GM21786 (cell line): ENCODE measurements around the gene PTPRA.

ENCODE experiments used
- ATAC-seq: cut with Tn5 transposase; IDR thresholded peaks from one replicate; pipeline ENCODE4 v1.9.1; 2021; ENCODE audit not compliant: unreplicated experiment

The PTPRA gene

DNA sequence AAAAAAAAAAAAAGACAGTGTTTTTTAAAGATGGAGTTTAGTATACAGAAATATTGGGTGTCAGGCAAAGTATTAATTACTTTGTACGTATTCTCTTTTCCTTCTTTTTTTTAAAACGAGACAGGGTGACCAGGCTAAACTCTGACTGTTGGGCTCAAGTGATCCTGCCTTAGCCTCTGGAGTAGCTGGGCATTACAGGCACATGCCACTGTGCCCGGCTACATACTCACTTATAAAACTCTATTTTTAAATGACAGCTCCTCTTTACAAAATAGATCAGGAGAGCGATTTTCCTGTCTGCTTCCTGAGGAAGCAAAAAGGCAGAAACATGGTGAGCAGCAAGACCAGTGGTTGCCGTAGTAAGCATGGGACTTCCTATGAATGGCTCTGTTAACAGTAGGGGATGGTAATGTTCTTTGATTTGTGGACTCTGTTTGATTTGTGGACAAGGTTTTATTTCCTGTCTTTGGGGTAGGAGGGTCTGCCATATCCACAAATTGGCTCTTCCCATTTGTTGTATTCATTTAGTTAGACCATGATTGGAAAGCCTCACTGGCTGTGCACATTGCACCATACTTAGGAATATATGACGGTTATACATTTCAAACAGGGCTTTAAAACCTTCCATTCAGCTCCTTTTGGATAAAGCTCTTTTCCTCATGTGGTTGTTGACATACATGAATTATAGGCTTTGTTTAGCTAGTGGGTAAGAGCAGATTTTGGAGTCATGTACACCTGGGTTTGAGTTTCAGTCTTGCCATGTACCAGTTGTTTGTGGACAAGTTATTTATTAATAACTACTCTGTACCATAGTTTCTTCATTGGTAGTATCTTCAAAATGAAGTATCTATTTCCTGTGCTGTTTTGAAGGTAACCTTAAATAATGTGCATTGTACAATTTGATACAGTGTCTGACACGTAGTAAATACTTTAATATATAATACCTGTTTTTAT, 45.1 kb downstream of the PTPRA start:
- no peak for ATAC-seq

GRCh38 chr20:2919518-2920245, 46.4 kb downstream of the PTPRA start:
- no peak for ATAC-seq

GRCh38 chr20:2920473-2920872, 47.2 kb downstream of the PTPRA start:
- ATAC-seq, result no peak

- ATAC-seq, result no peak
Measured at GRCh38 chr20:2921506-2921905, 48.2 kb downstream of the PTPRA start.

- ATAC-seq, result no peak
Measured at GRCh38 chr20:2922957-2923356, 49.7 kb downstream of the PTPRA start.

DNA sequence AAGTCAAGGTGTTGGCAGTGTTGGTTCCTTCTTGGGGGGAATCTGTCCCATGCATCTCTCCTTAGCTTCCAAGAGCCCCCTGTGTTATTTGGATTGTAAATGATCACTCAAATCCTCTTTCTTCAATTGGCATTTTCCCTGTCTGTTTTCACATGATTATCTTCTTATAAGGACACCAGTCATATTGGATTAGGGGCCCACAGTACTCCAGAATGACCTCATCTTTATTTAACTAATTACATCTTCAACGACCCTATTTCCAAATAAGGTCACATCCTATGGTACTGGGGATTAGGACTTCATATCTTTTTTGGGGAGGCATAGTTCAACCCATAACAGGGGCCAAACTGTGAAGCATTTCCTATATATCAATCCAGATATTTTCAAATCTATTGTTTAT, 57.3 kb downstream of the PTPRA start:
- ATAC-seq, result no peak

- ATAC-seq, result no peak
Measured at GRCh38 chr20:2932498-2932897, 59.2 kb downstream of the PTPRA start.

DNA sequence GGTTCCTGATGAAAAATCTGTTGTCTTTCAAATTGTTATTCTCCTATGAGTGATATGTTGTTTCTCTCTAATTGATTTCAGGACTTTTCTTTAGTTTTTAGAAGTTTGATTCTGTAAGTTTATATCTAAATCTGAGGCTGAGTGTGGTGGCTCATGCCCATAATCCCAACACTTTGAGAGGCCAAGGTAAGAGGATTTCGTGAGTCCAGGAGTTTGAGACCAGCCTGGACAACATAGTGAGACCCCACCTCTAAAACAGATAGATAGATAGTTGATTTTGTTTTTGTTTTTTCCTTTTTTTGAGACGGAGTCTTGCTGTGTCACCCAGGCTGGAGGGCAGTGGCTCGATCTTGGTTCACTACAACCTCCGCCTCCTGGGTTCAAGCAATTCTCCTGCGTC, 64.6 kb downstream of the PTPRA start:
- ATAC-seq, result no peak

DNA sequence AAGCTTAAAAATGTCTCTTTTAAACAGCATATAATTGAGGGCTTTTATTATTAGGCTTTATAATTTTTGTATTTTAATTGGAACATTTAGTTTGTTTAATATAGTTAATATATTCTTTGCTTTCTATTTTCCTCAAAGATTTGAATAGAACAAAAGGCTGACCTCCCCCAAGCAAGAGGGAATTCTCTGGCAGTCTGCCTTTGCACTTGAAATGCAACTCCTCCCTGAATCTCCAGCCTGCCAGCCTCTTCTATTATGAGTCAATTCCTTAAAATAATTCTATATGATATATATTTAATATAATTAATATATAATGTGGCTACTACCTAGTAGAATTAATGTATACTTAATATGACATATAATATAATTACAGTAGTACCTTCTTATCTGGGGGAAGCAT, 69.2 kb downstream of the PTPRA start:
- ATAC-seq, result no peak

- no peak for ATAC-seq
Measured at GRCh38 chr20:2946988-2947961, 74.0 kb downstream of the PTPRA start.

- ATAC-seq, result no peak
Measured at GRCh38 chr20:2948968-2949367, 75.7 kb downstream of the PTPRA start.

DNA sequence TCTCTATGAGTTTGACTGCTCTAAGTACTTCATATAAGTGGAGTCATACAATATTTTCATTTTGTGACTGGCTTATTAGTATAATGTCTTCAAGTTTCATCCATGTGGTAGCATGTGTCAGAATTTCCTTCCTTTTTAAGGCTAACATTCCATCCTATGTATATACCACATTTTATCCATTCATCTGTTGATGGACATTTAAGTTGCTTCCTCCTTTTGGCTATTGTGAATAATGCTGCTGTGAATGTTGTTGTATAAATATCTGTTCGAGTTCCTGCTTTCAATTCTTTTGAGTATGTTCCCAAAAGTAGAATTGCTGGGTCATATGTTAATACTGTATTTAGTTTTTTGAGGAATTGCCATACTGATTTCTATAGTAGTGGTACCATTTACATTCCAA, 79.5 kb downstream of the PTPRA start:
- ATAC-seq, result no peak

DNA sequence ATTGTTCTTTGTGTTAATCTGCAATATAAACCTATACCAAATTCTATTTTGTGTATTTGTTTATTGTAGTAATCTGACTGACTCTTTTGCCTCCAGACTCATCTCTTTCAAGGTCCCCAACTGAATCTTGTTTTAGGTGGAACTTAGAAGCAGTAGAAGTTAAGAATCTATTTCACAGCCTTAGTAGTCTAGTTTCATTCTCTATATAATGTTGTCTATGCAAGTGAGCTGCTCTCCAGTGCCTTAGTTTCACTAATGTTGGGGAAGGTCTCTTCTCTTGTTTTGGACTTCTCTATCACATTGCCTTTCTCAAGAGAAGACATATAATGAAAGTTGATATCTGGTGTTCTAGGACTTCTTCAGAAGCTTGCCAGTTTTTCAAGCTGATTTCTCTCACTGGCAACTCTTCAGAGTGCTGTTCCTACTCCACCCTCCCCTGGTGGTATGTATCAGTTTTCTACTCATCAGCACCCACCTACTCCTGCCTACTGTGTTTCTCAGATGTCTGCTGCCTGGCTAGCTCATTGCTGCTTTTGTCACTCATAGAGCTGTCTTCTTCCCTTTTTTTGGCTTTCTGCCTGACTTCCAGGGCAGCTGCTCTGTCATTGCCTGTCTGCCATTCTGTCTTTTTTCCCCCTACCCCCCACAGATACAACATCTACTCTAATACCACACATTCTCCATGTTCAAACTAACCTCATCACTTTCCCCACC, 82.1 kb downstream of the PTPRA start:
- peak; percentile 55 for ATAC-seq

DNA sequence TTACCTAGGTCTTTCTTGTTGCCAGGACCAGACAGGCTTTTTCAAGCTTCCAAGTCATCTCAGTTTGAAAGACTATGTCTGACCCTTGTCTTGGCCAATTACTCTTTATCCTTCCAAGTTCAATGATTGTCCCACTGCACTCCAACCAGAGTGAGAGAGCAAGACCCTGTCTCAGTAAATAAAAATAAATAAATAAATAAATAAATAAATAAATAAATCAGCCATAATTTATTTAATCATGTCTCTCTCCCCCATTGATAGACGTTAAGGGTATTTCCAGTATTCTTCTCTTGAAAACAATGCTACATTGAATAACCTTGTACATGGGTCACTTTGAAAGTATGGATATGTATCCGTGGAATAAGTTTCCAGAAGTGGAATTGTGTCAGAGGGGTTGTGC, 83.2 kb downstream of the PTPRA start:
- ATAC-seq, result no peak

- no peak for ATAC-seq
Measured at GRCh38 chr20:2967841-2968240, 94.6 kb downstream of the PTPRA start.

DNA sequence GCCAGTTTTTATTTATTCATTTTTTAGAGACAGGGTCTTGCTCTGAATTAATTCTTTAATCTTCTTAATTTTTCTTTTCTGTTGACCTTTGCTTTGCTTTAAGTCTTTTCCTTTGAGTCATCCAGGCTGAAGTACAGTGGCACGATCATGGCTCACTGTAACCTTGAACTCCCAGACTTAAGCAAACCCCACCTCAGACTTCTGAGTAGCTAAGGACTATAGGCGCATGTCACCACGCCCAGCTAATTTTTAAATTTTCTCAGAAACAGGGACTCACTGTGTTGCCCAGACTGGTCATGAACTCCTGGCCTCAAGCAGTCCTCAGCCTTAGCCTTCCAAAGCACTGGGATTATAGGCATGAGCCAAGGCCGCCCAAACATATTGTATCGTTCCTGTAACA, 98.8 kb downstream of the PTPRA start:
- no peak for ATAC-seq

DNA sequence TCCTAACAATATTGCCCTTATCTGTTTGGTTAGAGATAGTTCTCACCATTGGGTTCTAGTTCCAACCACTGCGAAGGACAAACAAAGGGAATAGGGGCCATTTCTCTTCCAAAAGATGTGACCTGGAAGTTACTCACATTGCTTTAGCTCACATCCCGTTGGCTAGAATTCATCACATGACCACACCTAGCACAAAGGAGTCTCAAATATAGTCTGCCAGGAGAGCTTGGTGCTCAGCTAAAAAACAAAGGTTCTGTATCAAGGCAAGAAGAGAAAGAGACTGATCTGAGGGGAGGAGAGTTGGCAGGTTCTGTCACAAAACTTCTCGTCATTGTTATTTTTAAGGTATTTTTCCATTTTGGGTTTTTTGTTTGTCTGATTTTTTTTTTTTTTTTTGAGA, 100.3 kb downstream of the PTPRA start:
- no peak for ATAC-seq

GRCh38 chr20:2978519-2978918, 105.2 kb downstream of the PTPRA start:
- ATAC-seq, result no peak

DNA sequence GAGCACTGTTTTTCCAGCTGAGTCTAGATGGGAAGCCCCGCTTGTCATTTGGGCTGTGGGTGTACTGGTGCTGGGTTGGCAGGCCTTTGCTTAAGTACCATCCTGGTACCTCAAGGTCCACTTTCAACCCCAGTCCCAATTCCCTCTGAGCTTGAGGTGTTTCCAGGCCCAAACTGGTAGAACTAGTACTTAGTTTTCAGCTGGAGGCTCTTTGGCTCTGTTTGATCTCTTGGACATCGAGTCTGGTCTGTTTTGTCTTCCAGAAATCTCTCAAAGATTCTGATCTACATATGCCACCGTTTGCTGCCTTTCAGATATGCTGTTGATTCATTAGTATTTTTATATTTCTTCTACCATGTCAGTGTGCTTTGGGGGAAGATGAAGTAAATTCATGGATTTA, 108.4 kb downstream of the PTPRA start:
- ATAC-seq, result no peak

DNA sequence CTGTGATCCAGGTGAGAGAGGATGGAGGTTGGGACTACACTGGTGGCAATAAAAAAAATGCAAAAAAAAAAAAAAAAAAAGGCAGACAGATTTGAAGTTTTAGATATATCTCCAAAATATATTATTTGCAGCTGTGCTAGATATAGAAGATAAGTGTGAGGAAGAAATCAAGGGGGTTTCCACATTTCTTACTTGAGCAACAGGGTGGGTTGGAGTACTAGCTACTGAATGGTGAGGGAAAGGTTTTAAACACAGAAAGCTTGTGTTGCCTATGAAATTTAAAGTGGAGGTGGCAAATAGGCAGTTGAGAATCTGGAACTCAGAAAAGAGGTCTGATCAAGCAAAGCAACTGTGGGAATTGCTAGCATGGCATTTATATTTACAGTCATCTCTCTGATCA, 110.2 kb downstream of the PTPRA start:
- ATAC-seq, result peak; percentile 14
